ENCODE results near the gene NR1I2.

DNA sequence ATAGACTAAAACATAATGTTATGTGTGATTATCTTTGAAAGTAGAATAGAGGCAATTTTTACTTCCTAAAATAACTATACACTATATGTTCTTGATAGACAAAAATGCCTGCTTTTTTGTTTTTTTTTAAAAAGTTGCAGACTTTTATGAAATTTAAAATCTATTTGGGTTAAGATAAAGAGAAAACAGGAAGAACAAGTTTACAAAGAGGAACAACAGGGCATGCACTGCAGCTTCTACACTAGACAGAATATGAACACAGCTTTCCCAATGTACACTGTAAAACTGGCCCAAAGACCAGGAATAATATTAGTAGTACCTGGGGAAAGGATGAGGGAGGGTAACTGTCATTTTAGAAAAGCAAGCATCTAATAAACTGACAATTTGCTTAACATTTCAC lies 53.7 kb downstream of the NR1I2 start:
- TF ChIP-seq ZNF384 (IDR thresholded peaks at IDR 0.05) (no peak), SP1 (IDR thresholded peaks at IDR 0.05) (no peak), SUZ12 (IDR thresholded peaks at IDR 0.05) (no peak), NFRKB (IDR thresholded peaks at IDR 0.05) (no peak), FOXM1 (IDR thresholded peaks at IDR 0.05; ENCODE audit: borderline replicate concordance) (no peak)

Data from HEK293T (cell line).